NCI-H510A treated with DMSO at 0.1 percent for 48 hours (cell line): ENCODE measurements around the gene MRPL39.

ENCODE experiments used
- DNase-seq: peaks from one replicate; lab custom pipeline; 2025; lab: John Stamatoyannopoulos, UW

MRPL39 gene

GRCh38 chr21:25536752-25537151 is 70.5 kb downstream of the MRPL39 start:
- DNase-seq, result no peak

- DNase-seq, result no peak
Observed at GRCh38 chr21:25535849-25536248, 71.4 kb downstream of the MRPL39 start.
